Activated CD4-positive, alpha-beta memory T cell treated with anti-CD3 and anti-CD28 coated beads, Interleukin-2, amount 10 ng/mL, durations not matched to agents 7 days and 5 days (primary cell): ENCODE measurements around the gene PRDX3. TPM values are rescaled to one million over a fixed set of nuclear protein-coding genes. Genes with fewer than 3 reads are reported as not detected.

ENCODE experiments used
- CTCF ChIA-PET: fragments of 350-600 bp; sonication (Branson Sonifier 250); formaldehyde crosslinking; loops from one replicate; lab custom pipeline; 2021; ENCODE audit warnings: antibody characterized with exemption, inconsistent platforms; lab: Charles Lee
- POLR2A ChIA-PET: fragments of 350-600 bp; sonication (Branson Sonifier 250); formaldehyde crosslinking; loops from one replicate; lab custom pipeline; 2021; ENCODE audit warnings: antibody characterized with exemption; lab: Charles Lee
- DNase-seq: peaks from one replicate; pipeline ENCODE4 v3.0.0-alpha.2; 2020
- H3K27ac Mint-ChIP-seq: one replicate; pipeline ENCODE4 v1.8.0; 2021; ENCODE audit warnings: mild to moderate bottlenecking, mixed read lengths
- H3K27me3 Mint-ChIP-seq: one replicate; pipeline ENCODE4 v1.8.0; 2021; ENCODE audit warnings: mixed read lengths
- H3K36me3 Mint-ChIP-seq: one replicate; pipeline ENCODE4 v1.8.0; 2021; ENCODE audit warnings: low read depth, mixed read lengths
- H3K4me1 Mint-ChIP-seq: one replicate; pipeline ENCODE4 v1.8.0; 2021; ENCODE audit warnings: mixed read lengths
- H3K4me3 Mint-ChIP-seq: one replicate; pipeline ENCODE4 v1.8.0; 2021; ENCODE audit warnings: mild to moderate bottlenecking, mixed read lengths
- H3K9me3 Mint-ChIP-seq: one replicate; pipeline ENCODE4 v1.8.0; 2021; ENCODE audit warnings: mixed read lengths
- total RNA-seq, 2 experiments: library from RNA; stranded (reverse); gene quantifications; one replicate each; pipeline ENCODE4 v1.2.3, GENCODE V29; 2021

The PRDX3 gene
- total RNA-seq, 2 experiments from 2014 or later: 115 to 117 TPM

- no peak for DNase-seq
- no peaks in the 10 kb centered on the region for H3K27me3 Mint-ChIP-seq
- peaks cover 33% of the 10 kb centered on the region for H3K4me1 Mint-ChIP-seq
- POLR2A ChIA-PET: interaction anchor here (0.6 to 1.3 kb wide), 3 partner anchors 13 to 24 kb away, joined by 3 to 12 read pairs (median 4); no protein-coding TSS in a partner anchor
- CTCF ChIA-PET: interaction anchor here (3.2 kb wide), 1 partner anchor 14 kb away, joined by 13 read pairs; no protein-coding TSS in a partner anchor
- H3K4me3 Mint-ChIP-seq: no peak overlapping the region
- no peaks in the 10 kb centered on the region for H3K9me3 Mint-ChIP-seq
- peaks cover 76% of the 10 kb centered on the region for H3K36me3 Mint-ChIP-seq
- H3K27ac Mint-ChIP-seq: no peak overlapping the region
These were observed 60.4 kb downstream of the PRDX3 start for GRCh38 chr10:119118231-119118630.

Other genes starting within 250 kb of the PRDX3 start
- under 1 TPM; 0.13 to 0.40 TPM for gene NANOS1, start 149.1 kb downstream of the PRDX3 start, total RNA-seq
- gene EIF3A, start 98.0 kb downstream of the PRDX3 start, total RNA-seq: 100 to 1,000 TPM; 129 to 130 TPM
- gene DENND10, start 74.7 kb downstream of the PRDX3 start, total RNA-seq: 10 to 100 TPM; 52.4 to 57.1 TPM
- gene SFXN4, start 13.1 kb downstream of the PRDX3 start, total RNA-seq: 10 to 100 TPM; 19.6 to 22.6 TPM
- gene GRK5, start 28.8 kb upstream of the PRDX3 start, total RNA-seq: 10 to 100 TPM; 29.8 to 30.6 TPM